HEK293 (cell line): ENCODE results near the gene JMJD4.

Experiments used
- CTCF ChIA-PET: fragments of 350-600 bp; formaldehyde crosslinking; extraction: SDS; loops from one replicate; lab custom pipeline; 2021; ENCODE audit warnings: antibody characterized with exemption; lab: Yijun Ruan, JAX
- POLR2A ChIA-PET: fragments of 300-600 bp; formaldehyde crosslinking; extraction: SDS; loops from one replicate; lab custom pipeline; 2020; ENCODE audit warnings: antibody characterized with exemption, inconsistent platforms; lab: Yijun Ruan, JAX
- H3K27ac ChIP-seq: fragments of 200-500 bp; sonication (Bioruptor generic); 2 replicates; pipeline ENCODE4 v1.5.1; 2014; ENCODE audit warnings: low read depth, low read length, control low read depth, inconsistent platforms; ENCODE audit errors: extremely low read depth
- H3K36me3 ChIP-seq, 2 experiments: fragments of 200-500 bp in 1 of 2; sonication (Bioruptor generic) in 1 of 2; 1 replicate in 1 of 2; 2 replicates in 1 of 2; pipeline ENCODE4 v1.5.1; 2014 to 2017; ENCODE audit warnings: inconsistent platforms in 2 of 2, low read length in 2 of 2; ENCODE audit not compliant: control insufficient read depth in 2 of 2, insufficient read depth in 1 of 2
- H3K4me1 ChIP-seq: fragments of 200-500 bp; sonication (Bioruptor generic); 2 replicates; pipeline ENCODE4 v1.5.1; 2014; ENCODE audit warnings: mild to moderate bottlenecking, low read length, inconsistent platforms; ENCODE audit not compliant: control insufficient read depth, insufficient read depth
- H3K4me3 ChIP-seq: 2 replicates; pipeline ENCODE4 v1.5.1; 2011; ENCODE audit warnings: low read depth, mild to moderate bottlenecking, control low read depth, low read length, moderate library complexity
- H3K9me3 ChIP-seq: fragments of 200-500 bp; sonication (Bioruptor generic); 2 replicates; pipeline ENCODE4 v1.5.1; 2014; ENCODE audit warnings: low read depth, low read length, inconsistent platforms; ENCODE audit not compliant: control insufficient read depth, insufficient read depth
- ATF2 ChIP-seq: fragments of 450-650 bp; formaldehyde crosslinking; IDR thresholded peaks from 2 replicates; pipeline ENCODE4 v1.5.1; 2016; ENCODE audit warnings: missing biosample characterization, missing genetic modification characterization, low read depth
- KLF9 ChIP-seq: fragments of 450-650 bp; formaldehyde crosslinking; IDR thresholded peaks from 2 replicates; pipeline ENCODE4 v1.5.1; 2016; ENCODE audit warnings: missing biosample characterization, missing genetic modification characterization, low read depth
- OSR2 ChIP-seq: fragments of 450-650 bp; formaldehyde crosslinking; IDR thresholded peaks from 2 replicates; pipeline ENCODE4 v1.5.1; 2016; ENCODE audit warnings: missing biosample characterization, missing genetic modification characterization
- SCRT2 ChIP-seq: fragments of 450-650 bp; formaldehyde crosslinking; IDR thresholded peaks from 2 replicates; pipeline ENCODE4 v1.5.1; 2016; ENCODE audit warnings: missing biosample characterization, missing genetic modification characterization
- SETDB1 ChIP-seq: IDR thresholded peaks from one replicate; pipeline ENCODE4 v1.6.1; 2017; ENCODE audit warnings: mild to moderate bottlenecking, low read length, moderate library complexity, mixed read lengths; ENCODE audit not compliant: insufficient read length
- YY2 ChIP-seq: fragments of 450-650 bp; formaldehyde crosslinking; IDR thresholded peaks from 2 replicates; pipeline ENCODE4 v1.5.1; 2016; ENCODE audit warnings: missing biosample characterization, missing genetic modification characterization
- ZBTB7A ChIP-seq: fragments of 450-650 bp; formaldehyde crosslinking; IDR thresholded peaks from 2 replicates; pipeline ENCODE4 v1.5.1; 2016; ENCODE audit warnings: low read depth, missing biosample characterization, missing genetic modification characterization
- ZNF19 ChIP-seq: fragments of 450-650 bp; formaldehyde crosslinking; IDR thresholded peaks from 2 replicates; pipeline ENCODE4; 2016; ENCODE audit warnings: missing biosample characterization, missing genetic modification characterization, low read depth
- ZNF274 ChIP-seq, 2 experiments: fragments of 200-500 bp in 1 of 2; fragments of 450-650 bp in 1 of 2; sonication (Bioruptor generic) in 1 of 2; formaldehyde crosslinking in 1 of 2; IDR thresholded peaks; 2 replicates each; pipeline versions ENCODE4 v1.5.1 to v1.6.1; 2014 to 2016; ENCODE audit warnings: borderline replicate concordance in 1 of 2, inconsistent platforms in 1 of 2, low read length in 1 of 2, missing biosample characterization in 1 of 2, missing genetic modification characterization in 1 of 2
- ZNF391 ChIP-seq: fragments of 450-650 bp; formaldehyde crosslinking; IDR thresholded peaks from 2 replicates; pipeline ENCODE4 v1.5.1; 2016; ENCODE audit warnings: low read depth, missing biosample characterization, missing genetic modification characterization, borderline replicate concordance
- ZNF555 ChIP-seq: fragments of 450-650 bp; formaldehyde crosslinking; conservative IDR thresholded peaks from 2 replicates; pipeline ENCODE4 v1.5.1; 2017; ENCODE audit warnings: missing biosample characterization, mild to moderate bottlenecking, missing genetic modification characterization, inconsistent platforms
- ZNF571 ChIP-seq: fragments of 450-650 bp; formaldehyde crosslinking; IDR thresholded peaks from 2 replicates; pipeline ENCODE4 v1.5.0; 2017; ENCODE audit warnings: missing biosample characterization, missing genetic modification characterization
- ZNF596 ChIP-seq: fragments of 450-650 bp; IDR thresholded peaks from 2 replicates; pipeline ENCODE4 v1.5.0; 2018; ENCODE audit warnings: missing biosample characterization, mild to moderate bottlenecking, missing genetic modification characterization, moderate library complexity
- ZNF621 ChIP-seq: fragments of 450-650 bp; formaldehyde crosslinking; IDR thresholded peaks from 2 replicates; pipeline ENCODE4 v1.5.1; 2017; ENCODE audit warnings: missing biosample characterization, missing genetic modification characterization
- ZNF658 ChIP-seq: fragments of 450-650 bp; formaldehyde crosslinking; IDR thresholded peaks from 2 replicates; pipeline ENCODE4; 2016; ENCODE audit warnings: missing biosample characterization, missing genetic modification characterization
- ZNF747 ChIP-seq: fragments of 450-650 bp; formaldehyde crosslinking; IDR thresholded peaks from 2 replicates; pipeline ENCODE4 v1.5.1; 2016; ENCODE audit warnings: missing biosample characterization, missing genetic modification characterization
- ZNF776 ChIP-seq: fragments of 450-650 bp; formaldehyde crosslinking; IDR thresholded peaks from 2 replicates; pipeline ENCODE4 v1.5.0; 2017; ENCODE audit warnings: missing biosample characterization, missing genetic modification characterization, borderline replicate concordance
- ZNF837 ChIP-seq: fragments of 450-650 bp; formaldehyde crosslinking; IDR thresholded peaks from 2 replicates; pipeline ENCODE4 v1.5.1; 2016; ENCODE audit warnings: missing biosample characterization, missing genetic modification characterization
- TF ChIP-seq, protein P1 (sequence below): fragments of 450-650 bp; formaldehyde crosslinking; conservative IDR thresholded peaks from 2 replicates; pipeline ENCODE4 v1.5.1; 2016; ENCODE audit warnings: low read depth, missing biosample characterization, missing genetic modification characterization
- TF ChIP-seq, protein P2 (sequence below): fragments of 450-650 bp; formaldehyde crosslinking; optimal IDR thresholded peaks from 2 replicates; pipeline ENCODE3; 2016; ENCODE audit warnings: missing biosample characterization, mild to moderate bottlenecking, missing genetic modification characterization
- TF ChIP-seq, protein P3 (sequence below): fragments of 450-650 bp; formaldehyde crosslinking; IDR thresholded peaks from 2 replicates; pipeline ENCODE4 v1.5.1; 2016; ENCODE audit warnings: missing biosample characterization, missing genetic modification characterization, borderline replicate concordance
- TF ChIP-seq, protein P4 (sequence below): fragments of 450-650 bp; formaldehyde crosslinking; IDR thresholded peaks from 2 replicates; pipeline ENCODE4 v1.5.1; 2017; ENCODE audit warnings: missing biosample characterization, missing genetic modification characterization

The JMJD4 gene

DNA sequence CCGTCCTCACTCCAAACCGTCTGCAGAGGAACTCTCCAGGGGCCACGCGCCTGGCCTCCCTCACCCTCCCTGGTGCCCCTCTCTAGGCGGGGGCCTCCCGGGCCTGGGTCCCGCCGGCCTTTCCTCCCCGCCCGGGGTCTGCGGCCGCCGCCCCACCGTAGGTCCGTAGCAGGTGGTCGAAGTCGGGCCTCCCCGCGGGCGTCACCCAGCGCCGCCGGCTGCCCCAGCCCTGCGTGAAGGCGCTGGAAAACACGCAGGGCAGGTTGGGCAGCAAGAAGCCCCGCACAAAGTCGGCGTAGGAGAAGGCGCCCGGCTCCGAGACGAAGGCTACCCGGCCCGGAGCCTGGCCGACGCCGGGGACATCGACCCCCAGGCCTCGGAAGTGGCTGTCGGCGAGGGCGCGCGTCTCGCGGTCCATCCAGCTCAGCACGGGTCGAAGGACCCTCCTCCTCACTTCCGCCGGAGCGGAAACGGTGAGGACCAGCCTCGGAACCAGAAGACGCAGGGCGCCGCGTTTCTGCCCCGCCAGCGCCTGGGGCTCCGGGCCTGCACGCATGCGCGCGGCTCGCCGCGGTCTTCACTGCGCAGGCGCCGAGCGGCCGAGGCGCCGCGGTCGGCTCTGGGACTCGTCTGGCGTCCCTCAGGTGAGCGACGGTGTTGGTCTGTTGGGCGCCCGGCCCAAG, at the start of gene JMJD4, which contains the start of gene SNAP47:
JMJD4 (minus strand) TSS at position 447 of the 683 bp plus-strand sequence; CDS start at position 418, 29 bp downstream.
SNAP47 (plus strand) TSS at position 580 of the 683 bp plus-strand sequence. CDS start 12,302 bp downstream, outside the sequence.
- H3K4me3 ChIP-seq: peak within 1 kb of the TSS; percentile 75
- no peaks in the 10 kb centered on the region for H3K9me3 ChIP-seq
- ChIA-PET POLR2A (interaction anchor here (0.6 to 2.3 kb wide), 10 partner anchors 9 to 347 kb away, joined by 3 to 8 read pairs (median 5); partner anchors contain the start of genes WNT9A and ZNF678), CTCF (interaction anchor here (0.6 to 1.2 kb wide), 3 partner anchors 26 to 219 kb away, joined by 3 to 4 read pairs (median 3); no protein-coding TSS in a partner anchor)
- H3K36me3 ChIP-seq: peaks cover 6 to 54% of the 10 kb centered on the region in 2 experiments; a peak in 2 of 3 replicates
- peak within 1 kb of the TSS; percentile 89; the same call in 1 of the 2 replicates for H3K27ac ChIP-seq
- H3K4me1 ChIP-seq: peaks cover 13% of the 10 kb centered on the region; the same call in 1 of the 2 replicates
- no peak for TF ChIP-seq ZNF621 (tag by site-specific recombination)
- no peak for TF ChIP-seq ZNF658 (tag by site-specific recombination)
- no peak for TF ChIP-seq ZNF555 (tag by site-specific recombination)
- TF ChIP-seq, protein P1, sequence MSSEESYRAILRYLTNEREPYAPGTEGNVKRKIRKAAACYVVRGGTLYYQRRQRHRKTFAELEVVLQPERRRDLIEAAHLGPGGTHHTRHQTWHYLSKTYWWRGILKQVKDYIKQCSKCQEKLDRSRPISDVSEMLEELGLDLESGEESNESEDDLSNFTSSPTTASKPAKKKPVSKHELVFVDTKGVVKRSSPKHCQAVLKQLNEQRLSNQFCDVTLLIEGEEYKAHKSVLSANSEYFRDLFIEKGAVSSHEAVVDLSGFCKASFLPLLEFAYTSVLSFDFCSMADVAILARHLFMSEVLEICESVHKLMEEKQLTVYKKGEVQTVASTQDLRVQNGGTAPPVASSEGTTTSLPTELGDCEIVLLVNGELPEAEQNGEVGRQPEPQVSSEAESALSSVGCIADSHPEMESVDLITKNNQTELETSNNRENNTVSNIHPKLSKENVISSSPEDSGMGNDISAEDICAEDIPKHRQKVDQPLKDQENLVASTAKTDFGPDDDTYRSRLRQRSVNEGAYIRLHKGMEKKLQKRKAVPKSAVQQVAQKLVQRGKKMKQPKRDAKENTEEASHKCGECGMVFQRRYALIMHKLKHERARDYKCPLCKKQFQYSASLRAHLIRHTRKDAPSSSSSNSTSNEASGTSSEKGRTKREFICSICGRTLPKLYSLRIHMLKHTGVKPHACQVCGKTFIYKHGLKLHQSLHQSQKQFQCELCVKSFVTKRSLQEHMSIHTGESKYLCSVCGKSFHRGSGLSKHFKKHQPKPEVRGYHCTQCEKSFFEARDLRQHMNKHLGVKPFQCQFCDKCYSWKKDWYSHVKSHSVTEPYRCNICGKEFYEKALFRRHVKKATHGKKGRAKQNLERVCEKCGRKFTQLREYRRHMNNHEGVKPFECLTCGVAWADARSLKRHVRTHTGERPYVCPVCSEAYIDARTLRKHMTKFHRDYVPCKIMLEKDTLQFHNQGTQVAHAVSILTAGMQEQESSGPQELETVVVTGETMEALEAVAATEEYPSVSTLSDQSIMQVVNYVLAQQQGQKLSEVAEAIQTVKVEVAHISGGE: peak; percentile 99
- no peak for TF ChIP-seq ZNF776 (tag by site-specific recombination)
- TF ChIP-seq ZNF391 (tag by site-specific recombination): no peak
- TF ChIP-seq KLF9 (tag by site-specific recombination): no peak; the same call in 1 of the 2 replicates
- TF ChIP-seq ATF2 (tag by site-specific recombination): no peak
- TF ChIP-seq, protein P2, sequence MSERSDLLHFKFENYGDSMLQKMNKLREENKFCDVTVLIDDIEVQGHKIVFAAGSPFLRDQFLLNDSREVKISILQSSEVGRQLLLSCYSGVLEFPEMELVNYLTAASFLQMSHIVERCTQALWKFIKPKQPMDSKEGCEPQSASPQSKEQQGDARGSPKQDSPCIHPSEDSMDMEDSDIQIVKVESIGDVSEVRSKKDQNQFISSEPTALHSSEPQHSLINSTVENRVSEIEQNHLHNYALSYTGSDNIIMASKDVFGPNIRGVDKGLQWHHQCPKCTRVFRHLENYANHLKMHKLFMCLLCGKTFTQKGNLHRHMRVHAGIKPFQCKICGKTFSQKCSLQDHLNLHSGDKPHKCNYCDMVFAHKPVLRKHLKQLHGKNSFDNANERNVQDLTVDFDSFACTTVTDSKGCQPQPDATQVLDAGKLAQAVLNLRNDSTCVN (tag by site-specific recombination): peak; percentile 96
- peak; percentile 10; the same call in 1 of the 2 replicates for TF ChIP-seq ZNF596 (tag by site-specific recombination)
- no peak for TF ChIP-seq OSR2 (tag by site-specific recombination)
- peak; percentile 94 for TF ChIP-seq ZBTB7A
- TF ChIP-seq ZNF19 (tag by site-specific recombination): no peak
- TF ChIP-seq, protein P3, sequence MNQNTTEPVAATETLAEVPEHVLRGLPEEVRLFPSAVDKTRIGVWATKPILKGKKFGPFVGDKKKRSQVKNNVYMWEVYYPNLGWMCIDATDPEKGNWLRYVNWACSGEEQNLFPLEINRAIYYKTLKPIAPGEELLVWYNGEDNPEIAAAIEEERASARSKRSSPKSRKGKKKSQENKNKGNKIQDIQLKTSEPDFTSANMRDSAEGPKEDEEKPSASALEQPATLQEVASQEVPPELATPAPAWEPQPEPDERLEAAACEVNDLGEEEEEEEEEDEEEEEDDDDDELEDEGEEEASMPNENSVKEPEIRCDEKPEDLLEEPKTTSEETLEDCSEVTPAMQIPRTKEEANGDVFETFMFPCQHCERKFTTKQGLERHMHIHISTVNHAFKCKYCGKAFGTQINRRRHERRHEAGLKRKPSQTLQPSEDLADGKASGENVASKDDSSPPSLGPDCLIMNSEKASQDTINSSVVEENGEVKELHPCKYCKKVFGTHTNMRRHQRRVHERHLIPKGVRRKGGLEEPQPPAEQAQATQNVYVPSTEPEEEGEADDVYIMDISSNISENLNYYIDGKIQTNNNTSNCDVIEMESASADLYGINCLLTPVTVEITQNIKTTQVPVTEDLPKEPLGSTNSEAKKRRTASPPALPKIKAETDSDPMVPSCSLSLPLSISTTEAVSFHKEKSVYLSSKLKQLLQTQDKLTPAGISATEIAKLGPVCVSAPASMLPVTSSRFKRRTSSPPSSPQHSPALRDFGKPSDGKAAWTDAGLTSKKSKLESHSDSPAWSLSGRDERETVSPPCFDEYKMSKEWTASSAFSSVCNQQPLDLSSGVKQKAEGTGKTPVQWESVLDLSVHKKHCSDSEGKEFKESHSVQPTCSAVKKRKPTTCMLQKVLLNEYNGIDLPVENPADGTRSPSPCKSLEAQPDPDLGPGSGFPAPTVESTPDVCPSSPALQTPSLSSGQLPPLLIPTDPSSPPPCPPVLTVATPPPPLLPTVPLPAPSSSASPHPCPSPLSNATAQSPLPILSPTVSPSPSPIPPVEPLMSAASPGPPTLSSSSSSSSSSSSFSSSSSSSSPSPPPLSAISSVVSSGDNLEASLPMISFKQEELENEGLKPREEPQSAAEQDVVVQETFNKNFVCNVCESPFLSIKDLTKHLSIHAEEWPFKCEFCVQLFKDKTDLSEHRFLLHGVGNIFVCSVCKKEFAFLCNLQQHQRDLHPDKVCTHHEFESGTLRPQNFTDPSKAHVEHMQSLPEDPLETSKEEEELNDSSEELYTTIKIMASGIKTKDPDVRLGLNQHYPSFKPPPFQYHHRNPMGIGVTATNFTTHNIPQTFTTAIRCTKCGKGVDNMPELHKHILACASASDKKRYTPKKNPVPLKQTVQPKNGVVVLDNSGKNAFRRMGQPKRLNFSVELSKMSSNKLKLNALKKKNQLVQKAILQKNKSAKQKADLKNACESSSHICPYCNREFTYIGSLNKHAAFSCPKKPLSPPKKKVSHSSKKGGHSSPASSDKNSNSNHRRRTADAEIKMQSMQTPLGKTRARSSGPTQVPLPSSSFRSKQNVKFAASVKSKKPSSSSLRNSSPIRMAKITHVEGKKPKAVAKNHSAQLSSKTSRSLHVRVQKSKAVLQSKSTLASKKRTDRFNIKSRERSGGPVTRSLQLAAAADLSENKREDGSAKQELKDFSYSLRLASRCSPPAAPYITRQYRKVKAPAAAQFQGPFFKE (tag by site-specific recombination): peak; percentile 30; the same call in 1 of the 2 replicates
- no peak for TF ChIP-seq ZNF274 (IDR thresholded peaks at IDR 0.05; ENCODE audit: low read length)
- TF ChIP-seq ZNF274 (tag by site-specific recombination; IDR thresholded peaks at IDR 0.05; ENCODE audit: borderline replicate concordance): no peak; the same call in 1 of the 2 replicates
- TF ChIP-seq ZNF747 (tag by site-specific recombination): no peak
- peak; percentile 89 for TF ChIP-seq SCRT2
- no peak for TF ChIP-seq ZNF571
- no peak for TF ChIP-seq ZNF837 (tag by site-specific recombination)
- TF ChIP-seq, protein P4, sequence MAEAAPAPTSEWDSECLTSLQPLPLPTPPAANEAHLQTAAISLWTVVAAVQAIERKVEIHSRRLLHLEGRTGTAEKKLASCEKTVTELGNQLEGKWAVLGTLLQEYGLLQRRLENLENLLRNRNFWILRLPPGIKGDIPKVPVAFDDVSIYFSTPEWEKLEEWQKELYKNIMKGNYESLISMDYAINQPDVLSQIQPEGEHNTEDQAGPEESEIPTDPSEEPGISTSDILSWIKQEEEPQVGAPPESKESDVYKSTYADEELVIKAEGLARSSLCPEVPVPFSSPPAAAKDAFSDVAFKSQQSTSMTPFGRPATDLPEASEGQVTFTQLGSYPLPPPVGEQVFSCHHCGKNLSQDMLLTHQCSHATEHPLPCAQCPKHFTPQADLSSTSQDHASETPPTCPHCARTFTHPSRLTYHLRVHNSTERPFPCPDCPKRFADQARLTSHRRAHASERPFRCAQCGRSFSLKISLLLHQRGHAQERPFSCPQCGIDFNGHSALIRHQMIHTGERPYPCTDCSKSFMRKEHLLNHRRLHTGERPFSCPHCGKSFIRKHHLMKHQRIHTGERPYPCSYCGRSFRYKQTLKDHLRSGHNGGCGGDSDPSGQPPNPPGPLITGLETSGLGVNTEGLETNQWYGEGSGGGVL (tag by site-specific recombination): no peak
- no peak for TF ChIP-seq SETDB1
- peak; percentile 65 for TF ChIP-seq YY2
